ENCODE results near the gene C1orf94.

C1orf94 gene

DNA sequence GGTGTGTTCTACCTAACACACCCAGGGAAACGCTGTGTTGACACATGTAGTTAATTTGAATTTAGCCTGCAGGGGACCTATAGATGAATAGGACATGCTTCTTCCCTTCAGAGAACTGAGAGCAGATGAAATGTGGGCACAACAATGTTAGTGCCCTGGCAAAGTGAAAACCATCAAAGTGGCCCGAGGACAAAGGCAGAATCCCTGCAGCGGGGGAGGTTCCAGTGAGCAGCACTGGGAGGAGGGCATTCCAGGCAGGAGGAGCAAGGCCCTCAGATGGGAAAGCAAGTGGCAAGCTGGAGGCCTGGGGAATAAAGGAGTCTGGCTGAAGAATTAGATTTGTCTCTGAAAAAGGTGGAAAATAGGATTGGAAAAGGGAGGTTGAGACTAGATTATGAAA lies 37.2 kb downstream of the C1orf94 start:
- Histone ChIP-seq H3K9me3 (ENCODE audit: control insufficient read depth, insufficient read depth, low read length) (no peaks in the 10 kb centered on the region), H3K36me3 (ENCODE audit: control insufficient read depth, insufficient read depth, low read length) (no peaks in the 10 kb centered on the region), H3K9ac (ENCODE audit: low read depth, low read length) (no peak overlapping the region), H3K27me3 (ENCODE audit: control insufficient read depth, insufficient read depth, low read length) (no peaks in the 10 kb centered on the region), H3K4me1 (ENCODE audit: control insufficient read depth, insufficient read depth, low read length) (no peaks in the 10 kb centered on the region), H3K4me3 (ENCODE audit: low read depth, low read length) (no peak overlapping the region)

DNA sequence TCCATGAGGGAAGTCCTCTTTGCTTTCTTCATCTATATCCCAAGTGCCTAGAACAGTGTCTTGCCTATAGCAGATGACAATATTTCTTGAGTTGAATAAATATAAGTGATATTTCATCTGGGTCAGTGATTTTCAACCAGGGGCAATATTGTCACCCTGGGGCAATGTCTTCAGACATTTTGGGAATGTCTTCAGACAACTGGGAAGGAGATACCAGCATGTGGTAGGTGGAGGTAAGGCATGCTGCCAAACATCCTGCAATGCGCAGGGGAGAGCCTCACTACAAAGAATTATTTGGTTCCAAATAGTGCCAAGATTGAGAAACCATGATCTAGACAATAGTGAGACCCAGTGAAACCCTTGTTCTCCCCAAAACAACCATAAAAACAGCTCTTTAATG lies 54.7 kb downstream of the C1orf94 start:
- Histone ChIP-seq H3K9me3 (ENCODE audit: control insufficient read depth, insufficient read depth, low read length) (no peaks in the 10 kb centered on the region), H3K4me3 (ENCODE audit: low read depth, low read length) (no peak overlapping the region), H3K27me3 (ENCODE audit: control insufficient read depth, insufficient read depth, low read length) (no peaks in the 10 kb centered on the region), H3K9ac (ENCODE audit: low read depth, low read length) (no peak overlapping the region), H3K36me3 (ENCODE audit: control insufficient read depth, insufficient read depth, low read length) (no peaks in the 10 kb centered on the region), H3K4me1 (ENCODE audit: control insufficient read depth, insufficient read depth, low read length) (no peaks in the 10 kb centered on the region)

DNA sequence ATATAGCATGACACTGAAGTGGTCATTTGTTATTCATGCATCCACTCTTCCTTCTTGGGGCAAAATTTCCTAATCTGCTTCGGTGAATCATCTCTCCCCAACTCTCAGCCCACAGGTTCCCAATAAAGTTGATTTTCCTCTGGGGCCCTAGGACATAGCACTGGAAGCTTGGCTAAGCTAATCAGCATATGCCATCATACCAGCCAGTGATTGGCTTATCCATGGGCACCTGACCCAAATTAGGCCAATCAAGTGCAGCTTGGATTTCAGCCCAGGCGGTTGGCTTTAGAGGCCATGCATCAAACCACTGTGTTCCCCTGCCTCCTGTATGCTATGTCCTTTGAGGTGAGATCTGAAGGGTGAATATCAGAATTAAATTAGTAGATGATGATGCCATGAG lies 58.9 kb downstream of the C1orf94 start:
- Histone ChIP-seq H3K4me1 (ENCODE audit: control insufficient read depth, insufficient read depth, low read length) (no peaks in the 10 kb centered on the region), H3K9ac (ENCODE audit: low read depth, low read length) (no peak overlapping the region), H3K27me3 (ENCODE audit: control insufficient read depth, insufficient read depth, low read length) (no peaks in the 10 kb centered on the region), H3K36me3 (ENCODE audit: control insufficient read depth, insufficient read depth, low read length) (no peaks in the 10 kb centered on the region), H3K9me3 (ENCODE audit: control insufficient read depth, insufficient read depth, low read length) (no peaks in the 10 kb centered on the region), H3K4me3 (ENCODE audit: low read depth, low read length) (no peak overlapping the region)

DNA sequence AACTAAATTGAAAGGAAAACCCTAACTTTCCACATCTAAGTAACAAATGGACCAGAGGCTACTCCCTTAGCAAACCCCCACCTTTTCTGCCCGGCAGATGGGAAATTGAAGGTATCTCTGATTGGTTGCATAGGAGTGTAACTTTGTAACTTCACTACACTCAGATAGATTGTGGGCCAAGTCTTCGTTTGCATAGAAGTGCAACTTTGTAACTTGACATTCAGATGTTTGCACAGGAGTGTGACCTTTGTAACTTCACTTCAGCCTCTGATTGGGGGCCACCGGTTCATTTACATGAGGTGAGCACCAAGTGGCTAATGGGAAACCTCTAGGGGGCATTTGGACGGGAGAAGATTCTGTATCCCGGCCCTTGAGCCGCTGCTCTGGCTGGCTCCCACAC lies 59.4 kb downstream of the C1orf94 start:
- H3K36me3 ChIP-seq (ENCODE audit: control insufficient read depth, insufficient read depth, low read length) = no peaks in the 10 kb centered on the region
- no peak overlapping the region for H3K9ac ChIP-seq (ENCODE audit: low read depth, low read length)
- H3K4me3 ChIP-seq (ENCODE audit: low read depth, low read length) = no peak overlapping the region
- no peaks in the 10 kb centered on the region for H3K9me3 ChIP-seq (ENCODE audit: control insufficient read depth, insufficient read depth, low read length)
- H3K4me1 ChIP-seq (ENCODE audit: control insufficient read depth, insufficient read depth, low read length) = no peaks in the 10 kb centered on the region
- H3K27me3 ChIP-seq (ENCODE audit: control insufficient read depth, insufficient read depth, low read length) = no peaks in the 10 kb centered on the region

DNA sequence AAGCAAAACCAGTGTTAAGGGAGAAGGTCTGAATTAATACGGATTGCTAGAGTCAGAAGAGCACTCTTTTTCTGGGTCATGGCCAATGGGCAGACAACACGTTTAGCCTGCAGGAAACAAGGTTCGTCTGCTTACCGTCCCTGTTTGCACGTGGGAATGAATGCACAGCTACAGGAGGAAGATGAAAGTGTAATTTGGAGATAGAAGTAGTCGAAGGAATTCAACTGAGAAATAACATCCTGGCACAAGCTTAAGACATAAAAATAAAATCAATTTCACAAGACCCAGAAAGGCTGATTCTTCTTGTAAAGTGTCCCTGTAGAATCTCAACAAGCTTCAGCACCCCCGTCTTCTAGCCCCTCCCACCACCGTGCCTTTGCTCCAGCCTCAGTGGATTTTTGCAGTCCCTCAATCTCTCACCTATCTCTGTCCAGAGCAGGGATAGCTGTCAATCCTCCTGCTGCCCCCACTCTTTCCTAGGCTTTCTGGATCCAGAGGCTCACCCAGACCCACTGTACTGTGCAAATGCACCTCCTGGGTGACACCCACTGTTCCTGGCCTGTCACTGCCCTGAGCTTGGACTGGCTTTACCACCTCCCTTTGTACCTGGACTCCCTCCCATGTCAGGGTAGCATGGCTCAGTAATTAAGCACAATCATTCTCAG lies 60.6 kb downstream of the C1orf94 start:
- Histone ChIP-seq H3K27me3 (ENCODE audit: control insufficient read depth, insufficient read depth, low read length) (no peaks in the 10 kb centered on the region), H3K9me3 (ENCODE audit: control insufficient read depth, insufficient read depth, low read length) (peaks cover 4% of the 10 kb centered on the region), H3K9ac (ENCODE audit: low read depth, low read length) (no peak overlapping the region), H3K4me3 (ENCODE audit: low read depth, low read length) (no peak overlapping the region), H3K4me1 (ENCODE audit: control insufficient read depth, insufficient read depth, low read length) (no peaks in the 10 kb centered on the region), H3K36me3 (ENCODE audit: control insufficient read depth, insufficient read depth, low read length) (no peaks in the 10 kb centered on the region)

DNA sequence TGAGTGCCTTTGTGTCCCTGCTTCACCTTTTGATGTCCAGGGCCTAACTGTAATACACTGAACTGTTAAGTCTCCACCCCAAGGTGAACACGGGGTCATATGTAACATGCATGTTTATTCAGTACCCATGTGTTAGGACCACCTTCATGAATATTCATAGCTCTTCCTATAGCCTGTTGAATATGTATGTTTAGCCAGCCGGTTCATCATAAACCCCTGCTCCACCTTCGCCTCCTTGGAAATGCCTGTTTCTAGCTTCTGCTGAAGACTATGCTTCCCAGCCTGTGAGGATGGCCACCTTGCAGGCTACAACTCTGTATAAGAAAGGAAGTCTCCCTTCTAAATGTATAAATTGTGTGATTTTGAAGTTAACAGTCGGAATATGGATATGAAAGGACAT lies 69.3 kb downstream of the C1orf94 start:
- H3K27me3 ChIP-seq (ENCODE audit: control insufficient read depth, insufficient read depth, low read length) = no peaks in the 10 kb centered on the region
- peaks cover 4% of the 10 kb centered on the region for H3K9me3 ChIP-seq (ENCODE audit: control insufficient read depth, insufficient read depth, low read length)
- no peaks in the 10 kb centered on the region for H3K36me3 ChIP-seq (ENCODE audit: control insufficient read depth, insufficient read depth, low read length)
- H3K4me1 ChIP-seq (ENCODE audit: control insufficient read depth, insufficient read depth, low read length) = peaks cover 4% of the 10 kb centered on the region
- no peak overlapping the region for H3K9ac ChIP-seq (ENCODE audit: low read depth, low read length)
- H3K4me3 ChIP-seq (ENCODE audit: low read depth, low read length) = no peak overlapping the region

DNA sequence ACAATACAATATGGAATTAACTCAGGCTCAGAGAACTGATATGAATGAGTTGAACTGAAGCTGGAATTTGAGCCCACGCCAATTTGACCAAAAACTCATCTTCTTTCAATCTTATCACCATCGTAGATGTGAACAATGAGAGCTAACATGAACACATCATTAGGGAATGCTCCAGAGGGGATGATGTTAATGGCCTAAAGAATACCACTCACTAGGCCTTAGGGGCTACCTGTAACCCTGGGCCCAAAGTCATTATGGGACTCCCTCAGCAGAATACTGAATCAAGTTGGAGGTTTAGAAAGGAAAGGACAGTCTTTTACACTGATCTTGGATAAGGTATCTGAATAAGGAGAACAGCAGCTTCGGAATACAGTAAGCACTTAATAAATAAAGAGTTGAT lies 73.6 kb downstream of the C1orf94 start:
- H3K36me3 ChIP-seq (ENCODE audit: control insufficient read depth, insufficient read depth, low read length) = no peaks in the 10 kb centered on the region
- no peak overlapping the region for H3K9ac ChIP-seq (ENCODE audit: low read depth, low read length)
- H3K4me1 ChIP-seq (ENCODE audit: control insufficient read depth, insufficient read depth, low read length) = peaks cover 4% of the 10 kb centered on the region
- peak overlapping the region; percentile 28 for H3K4me3 ChIP-seq (ENCODE audit: low read depth, low read length)
- H3K27me3 ChIP-seq (ENCODE audit: control insufficient read depth, insufficient read depth, low read length) = no peaks in the 10 kb centered on the region
- no peaks in the 10 kb centered on the region for H3K9me3 ChIP-seq (ENCODE audit: control insufficient read depth, insufficient read depth, low read length)

DNA sequence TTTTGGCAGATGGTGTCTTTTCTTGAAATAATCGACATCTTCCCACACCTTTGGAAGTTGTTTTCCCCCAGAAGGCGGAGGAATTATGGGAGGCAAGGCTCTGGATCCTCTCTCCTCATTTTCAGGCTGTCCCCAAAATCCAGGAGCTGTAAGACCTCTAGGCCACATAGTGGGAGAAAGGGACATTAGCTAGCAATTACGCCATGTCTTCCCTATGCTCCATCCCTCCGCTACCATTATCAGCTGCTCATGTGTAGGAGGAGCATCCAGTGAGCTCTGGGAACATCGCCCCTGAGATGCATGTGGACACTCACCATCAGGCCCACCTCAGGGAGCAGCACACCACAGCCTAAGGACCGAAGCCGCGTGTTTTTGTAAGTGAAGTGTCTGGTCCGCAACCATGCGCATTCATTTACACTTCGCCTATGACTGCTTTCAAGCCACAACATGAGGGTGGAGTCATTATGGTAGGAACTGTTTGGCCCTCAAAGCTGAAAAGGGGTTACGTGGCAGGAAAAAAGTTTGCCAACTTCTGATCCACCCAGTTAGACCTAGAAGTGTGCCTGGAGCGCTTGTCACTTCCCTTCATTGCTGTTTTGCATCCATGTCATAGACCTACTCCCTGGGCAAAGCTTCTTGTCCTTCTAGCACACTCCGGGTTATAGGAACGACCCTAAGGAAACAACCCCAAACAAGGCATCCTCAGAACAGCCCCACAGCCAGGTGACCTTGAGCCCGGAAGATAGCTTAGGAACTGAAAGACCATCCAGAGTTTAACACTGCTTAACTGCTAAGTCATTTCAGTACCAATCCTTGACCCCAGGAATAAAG lies 85.5 kb downstream of the C1orf94 start:
- Histone ChIP-seq H3K4me1 (ENCODE audit: control insufficient read depth, insufficient read depth, low read length) (no peaks in the 10 kb centered on the region), H3K4me3 (ENCODE audit: low read depth, low read length) (no peak overlapping the region), H3K9me3 (ENCODE audit: control insufficient read depth, insufficient read depth, low read length) (no peaks in the 10 kb centered on the region), H3K27me3 (ENCODE audit: control insufficient read depth, insufficient read depth, low read length) (peaks cover 8% of the 10 kb centered on the region), H3K9ac (ENCODE audit: low read depth, low read length) (no peak overlapping the region), H3K36me3 (ENCODE audit: control insufficient read depth, insufficient read depth, low read length) (no peaks in the 10 kb centered on the region)

DNA sequence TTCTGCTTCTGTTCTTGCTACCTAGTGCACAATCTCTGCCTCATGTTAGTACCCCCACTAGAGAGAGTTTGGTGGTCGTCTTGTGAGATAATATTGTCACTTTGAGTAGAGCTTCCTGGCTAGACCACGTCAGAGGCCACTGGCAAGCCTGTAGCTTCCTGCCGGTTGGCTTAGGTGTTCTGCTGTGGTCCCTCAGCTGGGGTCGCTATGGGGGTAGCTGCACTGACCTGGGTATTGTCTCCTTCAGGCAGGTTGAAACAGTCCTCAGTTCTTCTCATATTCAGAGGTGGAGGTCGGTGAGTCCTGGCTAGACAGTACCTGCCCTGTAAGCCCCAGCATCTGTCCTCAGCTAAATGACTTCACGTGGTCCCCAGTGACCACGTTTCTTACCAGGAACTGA lies 86.2 kb downstream of the C1orf94 start:
- Histone ChIP-seq H3K9ac (ENCODE audit: low read depth, low read length) (no peak overlapping the region), H3K27me3 (ENCODE audit: control insufficient read depth, insufficient read depth, low read length) (peaks cover 13% of the 10 kb centered on the region), H3K4me1 (ENCODE audit: control insufficient read depth, insufficient read depth, low read length) (no peaks in the 10 kb centered on the region), H3K36me3 (ENCODE audit: control insufficient read depth, insufficient read depth, low read length) (no peaks in the 10 kb centered on the region), H3K9me3 (ENCODE audit: control insufficient read depth, insufficient read depth, low read length) (no peaks in the 10 kb centered on the region), H3K4me3 (ENCODE audit: low read depth, low read length) (no peak overlapping the region)

DNA sequence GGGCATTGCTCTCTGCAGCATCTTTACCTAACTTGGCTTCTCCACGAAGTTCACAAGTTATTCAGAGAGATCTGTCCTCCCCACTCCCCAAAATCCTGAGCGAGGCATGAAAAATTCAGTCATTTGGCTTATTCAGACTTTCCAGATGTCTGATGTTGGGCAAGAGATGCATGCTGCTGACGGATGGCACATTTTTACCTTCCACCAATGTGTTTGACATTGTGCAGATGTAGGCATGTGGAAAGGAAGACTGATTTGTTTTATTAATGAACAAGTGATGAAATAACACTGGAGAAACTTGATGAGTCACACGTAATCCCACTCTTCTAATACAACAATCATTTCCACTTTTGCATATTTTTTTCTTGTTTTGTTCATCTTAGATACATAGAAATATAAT lies 86.7 kb downstream of the C1orf94 start:
- no peak overlapping the region for H3K4me3 ChIP-seq (ENCODE audit: low read depth, low read length)
- H3K36me3 ChIP-seq (ENCODE audit: control insufficient read depth, insufficient read depth, low read length) = no peaks in the 10 kb centered on the region
- no peak overlapping the region for H3K9ac ChIP-seq (ENCODE audit: low read depth, low read length)
- no peaks in the 10 kb centered on the region for H3K4me1 ChIP-seq (ENCODE audit: control insufficient read depth, insufficient read depth, low read length)
- no peaks in the 10 kb centered on the region for H3K9me3 ChIP-seq (ENCODE audit: control insufficient read depth, insufficient read depth, low read length)
- peaks cover 13% of the 10 kb centered on the region for H3K27me3 ChIP-seq (ENCODE audit: control insufficient read depth, insufficient read depth, low read length)

DNA sequence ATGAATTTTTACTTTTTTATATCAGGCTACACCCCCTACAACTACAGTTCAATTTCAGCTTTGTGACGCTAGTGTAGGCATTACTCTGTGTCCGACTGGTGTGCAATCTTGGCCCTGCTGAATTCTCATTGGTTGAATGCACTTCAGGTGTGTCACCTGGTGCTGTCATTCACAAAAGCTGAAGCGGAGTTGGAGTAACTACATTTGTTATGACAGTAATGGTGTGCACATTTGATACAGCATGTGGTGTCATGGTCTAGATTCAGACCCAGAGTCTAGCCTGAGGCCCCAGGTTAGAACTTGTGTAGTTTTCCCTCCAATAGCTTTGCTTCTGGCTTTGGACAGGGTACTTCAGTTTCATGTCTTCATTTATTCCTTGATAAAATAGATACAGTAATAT lies 88.7 kb downstream of the C1orf94 start:
- H3K36me3 ChIP-seq (ENCODE audit: control insufficient read depth, insufficient read depth, low read length) = no peaks in the 10 kb centered on the region
- no peak overlapping the region for H3K4me3 ChIP-seq (ENCODE audit: low read depth, low read length)
- no peak overlapping the region for H3K9ac ChIP-seq (ENCODE audit: low read depth, low read length)
- no peaks in the 10 kb centered on the region for H3K4me1 ChIP-seq (ENCODE audit: control insufficient read depth, insufficient read depth, low read length)
- peaks cover 13% of the 10 kb centered on the region for H3K27me3 ChIP-seq (ENCODE audit: control insufficient read depth, insufficient read depth, low read length)
- no peaks in the 10 kb centered on the region for H3K9me3 ChIP-seq (ENCODE audit: control insufficient read depth, insufficient read depth, low read length)
